HepG2 (cell line): ENCODE data around the gene GABARAPL2. TPM values are rescaled to one million over a fixed set of nuclear protein-coding genes. Genes with fewer than 3 reads are reported as not detected.
A peak's percentile ranks its signal among the peaks of the same experiment; 100 is the strongest.

Experiments used
- FOXO1 ChIP-seq: sonication (generic); formaldehyde crosslinking; IDR thresholded peaks from 2 replicates; pipeline ENCODE4 v1.4.0; 2020; ENCODE audit warnings: missing genetic modification reagents
- GFI1 ChIP-seq: sonication (generic); formaldehyde crosslinking; IDR thresholded peaks from 2 replicates; pipeline ENCODE4 v1.5.0; 2020; ENCODE audit warnings: missing genetic modification reagents, mild to moderate bottlenecking, borderline replicate concordance
- RAD51 ChIP-seq: fragments of 450-650 bp; IDR thresholded peaks from 2 replicates; pipeline ENCODE4 v1.6.1; 2016; ENCODE audit warnings: borderline replicate concordance
- SAFB2 ChIP-seq: sonication (generic); formaldehyde crosslinking; IDR thresholded peaks from 2 replicates; pipeline ENCODE4 v1.5.1; 2020; ENCODE audit warnings: missing genetic modification reagents, low read depth, mild to moderate bottlenecking, borderline replicate concordance
- TRIM24 ChIP-seq: sonication (generic); formaldehyde crosslinking; IDR thresholded peaks from 2 replicates; pipeline ENCODE4 v1.8.0; 2022; ENCODE audit warnings: mild to moderate bottlenecking, missing genetic modification reagents
- ZBTB42 ChIP-seq: sonication (generic); formaldehyde crosslinking; IDR thresholded peaks from 2 replicates; pipeline ENCODE4 v1.5.0; 2020; ENCODE audit warnings: mild to moderate bottlenecking, missing genetic modification reagents
- ZIK1 ChIP-seq: sonication (generic); formaldehyde crosslinking; IDR thresholded peaks from 2 replicates; pipeline ENCODE4 v1.5.0; 2020; ENCODE audit warnings: mild to moderate bottlenecking, low read depth, missing genetic modification reagents, borderline replicate concordance
- ZNF143 ChIP-seq: sonication (generic); formaldehyde crosslinking; IDR thresholded peaks from 2 replicates; pipeline ENCODE4 v1.4.0; 2020; ENCODE audit warnings: missing genetic modification reagents
- ZNF232 ChIP-seq: sonication (generic); formaldehyde crosslinking; IDR thresholded peaks from 2 replicates; pipeline ENCODE4 v1.4.0; 2020; ENCODE audit warnings: missing genetic modification reagents, borderline replicate concordance
- ZNF264 ChIP-seq: sonication (generic); formaldehyde crosslinking; IDR thresholded peaks from 2 replicates; pipeline ENCODE4 v1.4.0; 2020; ENCODE audit warnings: missing genetic modification reagents
- ZNF34 ChIP-seq: sonication (generic); formaldehyde crosslinking; IDR thresholded peaks from 2 replicates; pipeline ENCODE4 v1.4.0; 2020; ENCODE audit warnings: mild to moderate bottlenecking, missing genetic modification reagents, borderline replicate concordance
- ZNF510 ChIP-seq: sonication (generic); formaldehyde crosslinking; IDR thresholded peaks from 2 replicates; pipeline ENCODE4 v1.4.0; 2020; ENCODE audit warnings: low read depth, mild to moderate bottlenecking, missing genetic modification reagents
- ZNF766 ChIP-seq: sonication (generic); formaldehyde crosslinking; IDR thresholded peaks from 2 replicates; pipeline ENCODE4 v1.5.0; 2020; ENCODE audit warnings: missing genetic modification reagents, borderline replicate concordance
- ZNF816 ChIP-seq: sonication (generic); formaldehyde crosslinking; IDR thresholded peaks from 2 replicates; pipeline ENCODE4 v1.8.0; 2022; ENCODE audit warnings: missing genetic modification reagents, mild to moderate bottlenecking, borderline replicate concordance
- ZNF891 ChIP-seq: sonication (generic); formaldehyde crosslinking; IDR thresholded peaks from 2 replicates; pipeline ENCODE4 v1.5.0; 2020; ENCODE audit warnings: mild to moderate bottlenecking, missing genetic modification reagents
- ZSCAN30 ChIP-seq: sonication (generic); formaldehyde crosslinking; IDR thresholded peaks from 2 replicates; pipeline ENCODE4 v1.5.0; 2020; ENCODE audit warnings: mild to moderate bottlenecking, missing genetic modification reagents
- polyA plus RNA-seq, 8 experiments: library from polyadenylated mRNA; depleted of rRNA in 3 of 8; stranded (reverse) in 7 of 8; unstranded in 1 of 8; fragments of >200 nt; fragmentation: Illumina TruSeq in 4 of 8; extraction: Trizol in 4 of 8; gene quantifications; 2 replicates each; pipeline versions ENCODE4 v1.2.1 to v1.2.3, GENCODE V29; 2011 to 2016; ENCODE audit warnings: low read depth in 4 of 8, missing spikeins in 1 of 8, mixed read lengths in 1 of 8; ENCODE audit not compliant: insufficient read depth in 1 of 8
- total RNA-seq, 5 experiments: library from RNA; depleted of rRNA; stranded (reverse); fragments of >200 nt; fragmentation: Illumina TruSeq; extraction: Trizol; gene quantifications; 2 replicates each; pipeline ENCODE4 v1.2.3, GENCODE V29; 2016; ENCODE audit warnings: low read depth in 1 of 5
- TF ChIP-seq, protein P1 (sequence below): conservative IDR thresholded peaks from 2 replicates; pipeline ENCODE4 v1.6.1; 2018; ENCODE audit warnings: missing genetic modification reagents
- TF ChIP-seq, protein P2 (sequence below): sonication (generic); formaldehyde crosslinking; IDR thresholded peaks from 2 replicates; pipeline ENCODE4 v1.9.0; 2022; ENCODE audit warnings: low read depth, missing genetic modification reagents
- TF ChIP-seq, protein P3 (sequence below): sonication (generic); formaldehyde crosslinking; IDR thresholded peaks from 2 replicates; pipeline ENCODE4 v1.5.0; 2020; ENCODE audit warnings: mild to moderate bottlenecking, low read depth, missing genetic modification reagents, borderline replicate concordance
- TF ChIP-seq, protein P4 (sequence below): IDR thresholded peaks from 2 replicates; pipeline ENCODE4 v1.6.1; 2018; ENCODE audit warnings: missing genetic modification reagents, mild to moderate bottlenecking, missing compliant biosample characterization
- TF ChIP-seq, protein P5 (sequence below): sonication (generic); formaldehyde crosslinking; IDR thresholded peaks from 2 replicates; pipeline ENCODE4 v1.4.0; 2020; ENCODE audit warnings: missing genetic modification reagents, borderline replicate concordance

The GABARAPL2 gene
- total and polyA plus RNA-seq, 2 of the 13 experiments (the other 11 are each of a cell fraction or from before 2014, with no cell fraction given), result 76.4 to 83.0 TPM

DNA sequence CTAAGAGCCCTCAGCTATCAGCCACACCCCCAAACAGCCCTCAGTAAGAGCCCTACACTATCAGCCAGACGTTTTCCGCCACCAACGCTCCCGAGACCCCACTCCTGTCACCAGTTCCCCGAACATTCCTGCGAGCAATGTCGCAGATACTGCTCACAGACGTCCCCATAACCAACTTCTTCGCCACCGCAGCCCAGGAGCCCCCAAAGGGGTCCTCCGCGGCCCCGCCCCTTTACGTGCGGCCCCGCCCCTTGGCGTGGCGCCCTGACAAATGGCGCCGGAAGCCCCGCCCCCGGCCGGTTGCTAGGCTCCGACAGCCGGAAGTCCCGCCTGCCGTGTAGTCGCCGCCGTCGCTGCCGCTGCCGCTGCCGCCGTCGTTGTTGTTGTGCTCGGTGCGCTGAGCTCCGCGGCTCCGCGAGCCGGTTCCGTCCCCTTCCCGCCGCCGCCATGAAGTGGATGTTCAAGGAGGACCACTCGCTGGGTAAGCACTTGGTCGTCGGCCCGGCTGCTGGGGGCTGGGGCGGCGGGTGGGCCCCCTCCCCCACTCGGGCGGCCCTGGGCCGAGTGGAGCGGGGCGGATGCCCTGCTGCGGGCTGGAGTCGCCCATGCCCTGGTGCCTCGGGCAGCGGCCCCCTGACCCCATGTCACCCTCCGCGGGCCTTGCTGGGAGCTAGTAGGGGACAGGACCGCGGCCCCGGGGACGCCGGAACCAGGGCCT is at the start of gene GABARAPL2 (continued):
- TF ChIP-seq, protein P1, sequence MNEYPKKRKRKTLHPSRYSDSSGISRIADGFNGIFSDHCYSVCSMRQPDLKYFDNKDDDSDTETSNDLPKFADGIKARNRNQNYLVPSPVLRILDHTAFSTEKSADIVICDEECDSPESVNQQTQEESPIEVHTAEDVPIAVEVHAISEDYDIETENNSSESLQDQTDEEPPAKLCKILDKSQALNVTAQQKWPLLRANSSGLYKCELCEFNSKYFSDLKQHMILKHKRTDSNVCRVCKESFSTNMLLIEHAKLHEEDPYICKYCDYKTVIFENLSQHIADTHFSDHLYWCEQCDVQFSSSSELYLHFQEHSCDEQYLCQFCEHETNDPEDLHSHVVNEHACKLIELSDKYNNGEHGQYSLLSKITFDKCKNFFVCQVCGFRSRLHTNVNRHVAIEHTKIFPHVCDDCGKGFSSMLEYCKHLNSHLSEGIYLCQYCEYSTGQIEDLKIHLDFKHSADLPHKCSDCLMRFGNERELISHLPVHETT (CRISPR knock-in tag), result peak; percentile 50; the same call in 1 of the 2 replicates
- TF ChIP-seq ZNF816 (CRISPR knock-in tag) (peak; percentile 71; the same call in 1 of the 2 replicates), ZBTB42 (CRISPR knock-in tag) (peak; percentile 44; the same call in 1 of the 2 replicates), ZNF510 (no peak), SAFB2 (CRISPR knock-in tag) (peak; percentile 93), RAD51 (no peak), TRIM24 (CRISPR knock-in tag) (no peak), GFI1 (peak; percentile 53; the same call in 1 of the 2 replicates), ZSCAN30 (CRISPR knock-in tag) (no peak), FOXO1 (CRISPR knock-in tag) (peak; percentile 46; the same call in 1 of the 2 replicates), ZNF264 (peak; percentile 51; the same call in 1 of the 2 replicates), ZNF891 (peak; percentile 82), ZNF143 (no peak; the same call in none of the 2 replicates), ZNF232 (CRISPR knock-in tag) (no peak), ZIK1 (CRISPR knock-in tag) (no peak), ZNF766 (CRISPR knock-in tag) (peak; percentile 81), ZNF34 (no peak)
- TF ChIP-seq, protein P2, sequence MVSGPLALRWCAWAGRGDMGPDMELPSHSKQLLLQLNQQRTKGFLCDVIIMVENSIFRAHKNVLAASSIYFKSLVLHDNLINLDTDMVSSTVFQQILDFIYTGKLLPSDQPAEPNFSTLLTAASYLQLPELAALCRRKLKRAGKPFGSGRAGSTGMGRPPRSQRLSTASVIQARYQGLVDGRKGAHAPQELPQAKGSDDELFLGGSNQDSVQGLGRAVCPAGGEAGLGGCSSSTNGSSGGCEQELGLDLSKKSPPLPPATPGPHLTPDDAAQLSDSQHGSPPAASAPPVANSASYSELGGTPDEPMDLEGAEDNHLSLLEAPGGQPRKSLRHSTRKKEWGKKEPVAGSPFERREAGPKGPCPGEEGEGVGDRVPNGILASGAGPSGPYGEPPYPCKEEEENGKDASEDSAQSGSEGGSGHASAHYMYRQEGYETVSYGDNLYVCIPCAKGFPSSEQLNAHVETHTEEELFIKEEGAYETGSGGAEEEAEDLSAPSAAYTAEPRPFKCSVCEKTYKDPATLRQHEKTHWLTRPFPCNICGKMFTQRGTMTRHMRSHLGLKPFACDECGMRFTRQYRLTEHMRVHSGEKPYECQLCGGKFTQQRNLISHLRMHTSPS (CRISPR knock-in tag), result no peak
- TF ChIP-seq, protein P3, sequence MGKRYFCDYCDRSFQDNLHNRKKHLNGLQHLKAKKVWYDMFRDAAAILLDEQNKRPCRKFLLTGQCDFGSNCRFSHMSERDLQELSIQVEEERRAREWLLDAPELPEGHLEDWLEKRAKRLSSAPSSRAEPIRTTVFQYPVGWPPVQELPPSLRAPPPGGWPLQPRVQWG (CRISPR knock-in tag), result no peak
- TF ChIP-seq, protein P4, sequence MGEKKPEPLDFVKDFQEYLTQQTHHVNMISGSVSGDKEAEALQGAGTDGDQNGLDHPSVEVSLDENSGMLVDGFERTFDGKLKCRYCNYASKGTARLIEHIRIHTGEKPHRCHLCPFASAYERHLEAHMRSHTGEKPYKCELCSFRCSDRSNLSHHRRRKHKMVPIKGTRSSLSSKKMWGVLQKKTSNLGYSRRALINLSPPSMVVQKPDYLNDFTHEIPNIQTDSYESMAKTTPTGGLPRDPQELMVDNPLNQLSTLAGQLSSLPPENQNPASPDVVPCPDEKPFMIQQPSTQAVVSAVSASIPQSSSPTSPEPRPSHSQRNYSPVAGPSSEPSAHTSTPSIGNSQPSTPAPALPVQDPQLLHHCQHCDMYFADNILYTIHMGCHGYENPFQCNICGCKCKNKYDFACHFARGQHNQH (CRISPR knock-in tag), result peak; percentile 67; the same call in 1 of the 2 replicates
- TF ChIP-seq, protein P5, sequence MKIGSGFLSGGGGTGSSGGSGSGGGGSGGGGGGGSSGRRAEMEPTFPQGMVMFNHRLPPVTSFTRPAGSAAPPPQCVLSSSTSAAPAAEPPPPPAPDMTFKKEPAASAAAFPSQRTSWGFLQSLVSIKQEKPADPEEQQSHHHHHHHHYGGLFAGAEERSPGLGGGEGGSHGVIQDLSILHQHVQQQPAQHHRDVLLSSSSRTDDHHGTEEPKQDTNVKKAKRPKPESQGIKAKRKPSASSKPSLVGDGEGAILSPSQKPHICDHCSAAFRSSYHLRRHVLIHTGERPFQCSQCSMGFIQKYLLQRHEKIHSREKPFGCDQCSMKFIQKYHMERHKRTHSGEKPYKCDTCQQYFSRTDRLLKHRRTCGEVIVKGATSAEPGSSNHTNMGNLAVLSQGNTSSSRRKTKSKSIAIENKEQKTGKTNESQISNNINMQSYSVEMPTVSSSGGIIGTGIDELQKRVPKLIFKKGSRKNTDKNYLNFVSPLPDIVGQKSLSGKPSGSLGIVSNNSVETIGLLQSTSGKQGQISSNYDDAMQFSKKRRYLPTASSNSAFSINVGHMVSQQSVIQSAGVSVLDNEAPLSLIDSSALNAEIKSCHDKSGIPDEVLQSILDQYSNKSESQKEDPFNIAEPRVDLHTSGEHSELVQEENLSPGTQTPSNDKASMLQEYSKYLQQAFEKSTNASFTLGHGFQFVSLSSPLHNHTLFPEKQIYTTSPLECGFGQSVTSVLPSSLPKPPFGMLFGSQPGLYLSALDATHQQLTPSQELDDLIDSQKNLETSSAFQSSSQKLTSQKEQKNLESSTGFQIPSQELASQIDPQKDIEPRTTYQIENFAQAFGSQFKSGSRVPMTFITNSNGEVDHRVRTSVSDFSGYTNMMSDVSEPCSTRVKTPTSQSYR (CRISPR knock-in tag), result peak; percentile 93
